Kidney (tissue), 22 donors: Measurements from ENCODE around the gene BLCAP. TPM values are rescaled to one million over a fixed set of nuclear protein-coding genes. Genes with fewer than 3 reads are reported as not detected.
"Not testable (repeated sequence)": the region's sequence is repeated elsewhere in the genome, so short reads cannot be mapped to it uniquely, and the experiment has no call there.

ENCODE experiments used
- DNase-seq, 5 donors: peaks; one replicate each; pipeline ENCODE4 v3.0.0-alpha.2; 2013 to 2020
- FAIRE-seq: peaks from 2 replicates; lab custom pipeline; 2012; peaks lifted over from hg19 to GRCh38; lab: Jason Lieb, UNC
- H3K27ac ChIP-seq, 2 donors: one replicate each; pipeline ENCODE4 v1.7.0; 2013; ENCODE audit warnings: low read depth in 2 of 2, low read length in 2 of 2, inconsistent platforms in 1 of 2
- H3K27me3 ChIP-seq: one replicate; pipeline ENCODE4 v1.7.1; 2013; ENCODE audit warnings: low read length, inconsistent platforms; ENCODE audit not compliant: control insufficient read depth, insufficient read depth
- H3K36me3 ChIP-seq, 3 donors: one replicate each; pipeline versions ENCODE4 v1.7.0 to v1.7.1; 2013; ENCODE audit warnings: low read length in 3 of 3, control low read depth in 1 of 3, inconsistent platforms in 1 of 3; ENCODE audit not compliant: insufficient read depth in 3 of 3, control insufficient read depth in 2 of 3
- H3K4me1 ChIP-seq, 3 donors: one replicate each; pipeline versions ENCODE4 v1.7.0 to v1.7.1; 2013; ENCODE audit warnings: low read length in 3 of 3, inconsistent platforms in 1 of 3, low read depth in 1 of 3; ENCODE audit not compliant: control insufficient read depth in 2 of 3, insufficient read depth in 2 of 3
- H3K4me3 ChIP-seq, 3 donors: one replicate each; pipeline versions ENCODE4 v1.7.0 to v1.8.1; 2013; ENCODE audit warnings: low read length in 3 of 3, control low read depth in 1 of 3, inconsistent platforms in 1 of 3
- H3K9ac ChIP-seq, 3 donors: one replicate each; pipeline versions ENCODE4 v1.7.0 to v1.7.1; 2013; ENCODE audit warnings: low read length in 3 of 3, control low read depth in 1 of 3, inconsistent platforms in 1 of 3
- H3K9me3 ChIP-seq, 3 donors: one replicate each; pipeline versions ENCODE4 v1.7.0 to v1.7.1; 2013; ENCODE audit warnings: low read length in 3 of 3, control low read depth in 1 of 3, inconsistent platforms in 1 of 3; ENCODE audit not compliant: control insufficient read depth in 2 of 3, insufficient read depth in 1 of 3
- intact Hi-C: fragments of 100-400 bp; cut with DNase I; formaldehyde crosslinking; loops from one replicate; pipeline ENCODE4 v1.11.1; 2022
- long read RNA-seq, 10 donors: library from polyadenylated mRNA in 1 of 10; unstranded in 1 of 10; transcript quantifications; one replicate each; pipeline ENCODE4 v2.0.0 and lab custom pipeline, GENCODE V29; 2021 to 2026
- polyA plus RNA-seq: library from polyadenylated mRNA; stranded (reverse); fragments of 350-450 nt; fragmentation: Illumina TruSeq; extraction: RNeasy Lipid Tissue Mini Kit (QIAGEN cat#74804); gene quantifications from one replicate; pipeline ENCODE4 v1.2.3, GENCODE V29; 2014; ENCODE audit warnings: low read depth, low replicate concordance; ENCODE audit not compliant: insufficient read depth
- total RNA-seq: library from RNA; stranded (reverse); fragmentation: NEBNext Ultra II Directional; extraction: Animal tissue kit (Norgen Biotek cat#: 25700); gene quantifications from one replicate; pipeline ENCODE4 v1.2.1, GENCODE V29; 2021
- TF ChIP-seq, protein P1 (sequence below): IDR thresholded peaks from 3 replicates; pipeline ENCODE4 v1.5.1; 2012; ENCODE audit warnings: mild to moderate bottlenecking, moderate library complexity, borderline replicate concordance; ENCODE audit not compliant: insufficient read depth; ENCODE audit errors: extremely low read depth
- donor health status: control.
- donor health status: control.
- donor health status: control.
- donor health status: control.
- donor health status: control.
- donor health status: DM: yes; HTN: yes; CAD: no.
- donor health status: Normal renal cell carcinoma (clear cell type).

BLCAP gene, protein sequence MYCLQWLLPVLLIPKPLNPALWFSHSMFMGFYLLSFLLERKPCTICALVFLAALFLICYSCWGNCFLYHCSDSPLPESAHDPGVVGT
- 76.1 TPM for total RNA-seq
- 106 TPM for polyA plus RNA-seq
- long read RNA-seq, donor 1, full-length matches to known transcripts: 22 of 372 reads
- long read RNA-seq, donor 1, partial matches to known transcripts: 278 of 372 reads
- long read RNA-seq, donor 1, other reads (novel, unspliced or antisense): 72 of 372 reads
- long read RNA-seq, donor 2, full-length matches to known transcripts: 43 of 43 reads
- long read RNA-seq, donor 2, partial matches to known transcripts: 0 of 43 reads
- long read RNA-seq, donor 2, other reads (novel, unspliced or antisense): 0 of 43 reads
- long read RNA-seq, donor 3, full-length matches to known transcripts: 47 of 97 reads
- long read RNA-seq, donor 3, partial matches to known transcripts: 21 of 97 reads
- long read RNA-seq, donor 3, other reads (novel, unspliced or antisense): 29 of 97 reads
- long read RNA-seq, donor 4, transcript BLCAP-215 (2 exons, 2,017 nt): major isoform, 29 of 131 reads
- long read RNA-seq, donor 4, partial matches to known transcripts: 38 of 131 reads
- long read RNA-seq, donor 4, other reads (novel, unspliced or antisense): 64 of 131 reads
- long read RNA-seq, donor 5, transcript BLCAP-215 (2 exons, 2,017 nt): major isoform, 5 of 5 reads
- long read RNA-seq, donor 5, partial matches to known transcripts: 0 of 5 reads
- long read RNA-seq, donor 5, other reads (novel, unspliced or antisense): 0 of 5 reads
- long read RNA-seq, donor 6, full-length matches to known transcripts: 15 of 15 reads
- long read RNA-seq, donor 6, partial matches to known transcripts: 0 of 15 reads
- long read RNA-seq, donor 6, other reads (novel, unspliced or antisense): 0 of 15 reads
- long read RNA-seq, donor 7, full-length matches to known transcripts: 91 of 121 reads
- long read RNA-seq, donor 7, partial matches to known transcripts: 0 of 121 reads
- long read RNA-seq, donor 7, other reads (novel, unspliced or antisense): 30 of 121 reads
- long read RNA-seq, donor 8, full-length matches to known transcripts: 38 of 43 reads
- long read RNA-seq, donor 8, partial matches to known transcripts: 0 of 43 reads
- long read RNA-seq, donor 8, other reads (novel, unspliced or antisense): 5 of 43 reads
- long read RNA-seq, donor 9, transcript BLCAP-215 (2 exons, 2,017 nt): major isoform, 18 of 46 reads
- long read RNA-seq, donor 9, partial matches to known transcripts: 28 of 46 reads
- long read RNA-seq, donor 9, other reads (novel, unspliced or antisense): 0 of 46 reads
- long read RNA-seq, donor 10, full-length matches to known transcripts: 32 of 32 reads
- long read RNA-seq, donor 10, partial matches to known transcripts: 0 of 32 reads
- long read RNA-seq, donor 10, other reads (novel, unspliced or antisense): 0 of 32 reads

DNA sequence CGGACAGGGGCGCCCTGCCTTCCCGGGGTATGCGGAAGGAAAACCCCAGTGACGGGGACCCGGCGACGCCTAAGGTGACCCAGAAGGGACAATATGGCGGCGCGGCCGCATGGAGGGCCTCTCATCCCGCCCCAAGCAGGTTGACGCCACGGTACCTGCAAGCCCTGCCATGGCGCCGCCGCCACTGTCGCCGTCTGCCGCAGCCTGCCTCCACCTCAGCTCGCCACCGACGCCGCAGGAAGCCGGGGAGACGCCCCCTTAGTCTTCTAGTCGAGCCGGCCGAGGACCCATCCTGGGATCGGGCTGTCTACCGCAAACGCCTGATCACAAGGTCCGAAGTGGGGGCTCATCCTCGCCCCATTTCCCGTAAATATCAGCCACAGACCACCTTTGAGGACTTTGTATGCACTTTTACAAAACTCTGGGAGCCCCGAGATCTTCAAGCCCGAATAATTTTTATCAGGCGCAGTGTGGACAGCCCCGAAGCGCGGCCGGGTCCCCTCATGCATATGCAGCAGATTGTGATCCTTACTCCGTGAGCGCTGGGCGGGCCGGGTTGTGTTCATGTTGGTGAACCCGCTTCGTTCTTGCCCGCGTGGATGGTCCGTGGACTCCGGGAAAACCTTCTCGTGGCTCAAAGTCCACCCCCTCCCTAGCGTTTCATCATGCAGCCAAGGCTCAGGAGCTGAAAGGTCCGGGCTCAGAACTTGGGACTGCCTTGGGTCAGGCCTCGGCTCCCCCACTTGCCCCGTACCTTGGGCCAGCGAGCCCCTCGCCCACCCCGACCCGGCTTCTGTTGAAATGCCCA lies at the start of gene BLCAP:
Gene BLCAP (minus strand): TSS at position 239 of the 808 bp plus-strand sequence. CDS start 8,702 bp downstream, outside the sequence.
- DNase-seq (peak; percentile 91 to 95 (median 95)), FAIRE-seq (no peak)
- Histone ChIP-seq H3K4me1 (peaks cover 3 to 33% (median 20%) of the 10 kb centered on the region in 3 donors), H3K36me3 (no peaks in the 10 kb centered on the region), H3K27me3 (no peaks in the 10 kb centered on the region), H3K9me3 (no peaks in the 10 kb centered on the region), H3K27ac (peak within 1 kb of the TSS; percentile 99), H3K9ac (peak within 1 kb of the TSS; percentile 17 to 95 (median 91)), H3K4me3 (peak within 1 kb of the TSS; percentile 46 to 92 (median 72))
- intact Hi-C loops: no loop called here
- TF ChIP-seq, protein P1, sequence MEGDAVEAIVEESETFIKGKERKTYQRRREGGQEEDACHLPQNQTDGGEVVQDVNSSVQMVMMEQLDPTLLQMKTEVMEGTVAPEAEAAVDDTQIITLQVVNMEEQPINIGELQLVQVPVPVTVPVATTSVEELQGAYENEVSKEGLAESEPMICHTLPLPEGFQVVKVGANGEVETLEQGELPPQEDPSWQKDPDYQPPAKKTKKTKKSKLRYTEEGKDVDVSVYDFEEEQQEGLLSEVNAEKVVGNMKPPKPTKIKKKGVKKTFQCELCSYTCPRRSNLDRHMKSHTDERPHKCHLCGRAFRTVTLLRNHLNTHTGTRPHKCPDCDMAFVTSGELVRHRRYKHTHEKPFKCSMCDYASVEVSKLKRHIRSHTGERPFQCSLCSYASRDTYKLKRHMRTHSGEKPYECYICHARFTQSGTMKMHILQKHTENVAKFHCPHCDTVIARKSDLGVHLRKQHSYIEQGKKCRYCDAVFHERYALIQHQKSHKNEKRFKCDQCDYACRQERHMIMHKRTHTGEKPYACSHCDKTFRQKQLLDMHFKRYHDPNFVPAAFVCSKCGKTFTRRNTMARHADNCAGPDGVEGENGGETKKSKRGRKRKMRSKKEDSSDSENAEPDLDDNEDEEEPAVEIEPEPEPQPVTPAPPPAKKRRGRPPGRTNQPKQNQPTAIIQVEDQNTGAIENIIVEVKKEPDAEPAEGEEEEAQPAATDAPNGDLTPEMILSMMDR: no peak

DNA sequence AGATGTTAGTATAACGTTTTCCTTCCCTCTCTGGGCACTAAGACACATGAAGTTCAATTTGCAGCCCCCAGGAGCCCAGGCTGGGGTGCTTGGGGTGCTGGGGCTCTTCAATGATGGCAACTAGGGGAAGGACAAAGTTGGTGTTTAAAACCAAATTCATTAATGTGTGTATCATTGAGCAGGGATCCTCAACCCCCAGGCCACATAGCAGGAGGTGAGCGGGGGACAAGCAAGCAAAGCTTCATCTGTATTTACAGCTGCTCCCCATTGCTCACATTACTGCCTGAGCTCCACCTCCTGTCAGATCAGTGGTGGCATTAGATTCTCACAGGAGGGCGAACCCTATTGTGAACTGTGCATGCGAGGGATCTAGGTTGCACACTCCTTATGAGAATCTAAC lies 49.8 kb upstream of the BLCAP start:
- FAIRE-seq, intact Hi-C loops, H3K9me3 ChIP-seq, H3K36me3 ChIP-seq, H3K27ac ChIP-seq, H3K4me3 ChIP-seq, H3K4me1 ChIP-seq, H3K9ac ChIP-seq, H3K27me3 ChIP-seq, DNase-seq: not testable (repeated sequence)

DNA sequence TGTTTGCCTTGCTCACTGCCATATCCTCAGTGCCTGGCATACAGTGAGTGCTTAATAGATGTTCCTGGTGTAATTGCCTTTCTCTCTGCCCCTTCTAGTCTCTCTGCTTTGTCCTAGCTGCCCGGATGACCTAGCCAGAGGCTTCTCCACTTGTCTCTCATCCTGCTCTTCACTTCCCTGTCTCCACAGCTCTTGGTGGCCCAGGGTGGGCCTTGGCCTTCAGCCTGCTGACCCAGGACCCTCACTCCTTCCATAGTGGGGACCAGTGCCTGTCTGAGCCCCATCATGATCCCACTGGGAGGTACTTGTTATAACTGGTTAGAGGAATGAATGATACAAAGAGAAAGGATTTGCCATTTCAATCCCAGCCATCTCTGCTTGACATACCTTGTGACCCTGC lies 49.2 kb upstream of the BLCAP start:
- Histone ChIP-seq H3K27ac (no peak overlapping the region), H3K9me3 (no peaks in the 10 kb centered on the region), H3K4me3 (no peak overlapping the region), H3K4me1 (no peaks in the 10 kb centered on the region), H3K36me3 (no peaks in the 10 kb centered on the region), H3K27me3 (no peaks in the 10 kb centered on the region), H3K9ac (no peak overlapping the region)
- peak in 1 of 5 donors; percentile 1 for DNase-seq
- TF ChIP-seq, protein P1: no peak
- intact Hi-C loops: no loop called here
- no peak for FAIRE-seq
